Measurements from ENCODE around the gene FHOD3.

Gene FHOD3

DNA sequence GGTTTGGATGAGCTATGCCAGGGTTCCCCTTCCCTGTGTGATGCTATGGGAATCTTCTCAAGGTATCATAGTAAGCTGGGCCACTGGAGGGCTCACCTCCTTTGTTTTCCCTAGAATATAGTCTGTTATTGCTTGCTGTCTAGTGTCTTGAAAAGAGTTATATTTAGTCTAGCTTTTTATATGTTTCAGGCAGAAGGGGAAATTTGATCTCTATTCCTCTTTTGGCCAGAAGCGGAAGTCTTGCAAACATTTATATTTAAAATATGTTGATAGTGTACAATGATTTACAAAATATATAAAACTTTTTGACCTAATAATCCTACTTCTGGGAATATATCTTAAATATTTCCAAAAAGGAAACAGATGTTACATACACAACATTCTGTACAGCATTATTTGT lies 260.7 kb downstream of the FHOD3 start:
- no peak for DNase-seq (ENCODE audit: low spot score)
- TF ChIP-seq, protein P1, sequence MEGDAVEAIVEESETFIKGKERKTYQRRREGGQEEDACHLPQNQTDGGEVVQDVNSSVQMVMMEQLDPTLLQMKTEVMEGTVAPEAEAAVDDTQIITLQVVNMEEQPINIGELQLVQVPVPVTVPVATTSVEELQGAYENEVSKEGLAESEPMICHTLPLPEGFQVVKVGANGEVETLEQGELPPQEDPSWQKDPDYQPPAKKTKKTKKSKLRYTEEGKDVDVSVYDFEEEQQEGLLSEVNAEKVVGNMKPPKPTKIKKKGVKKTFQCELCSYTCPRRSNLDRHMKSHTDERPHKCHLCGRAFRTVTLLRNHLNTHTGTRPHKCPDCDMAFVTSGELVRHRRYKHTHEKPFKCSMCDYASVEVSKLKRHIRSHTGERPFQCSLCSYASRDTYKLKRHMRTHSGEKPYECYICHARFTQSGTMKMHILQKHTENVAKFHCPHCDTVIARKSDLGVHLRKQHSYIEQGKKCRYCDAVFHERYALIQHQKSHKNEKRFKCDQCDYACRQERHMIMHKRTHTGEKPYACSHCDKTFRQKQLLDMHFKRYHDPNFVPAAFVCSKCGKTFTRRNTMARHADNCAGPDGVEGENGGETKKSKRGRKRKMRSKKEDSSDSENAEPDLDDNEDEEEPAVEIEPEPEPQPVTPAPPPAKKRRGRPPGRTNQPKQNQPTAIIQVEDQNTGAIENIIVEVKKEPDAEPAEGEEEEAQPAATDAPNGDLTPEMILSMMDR (IDR thresholded peaks at IDR 0.05; ENCODE audit: extremely low read depth, missing control alignments): no peak

DNA sequence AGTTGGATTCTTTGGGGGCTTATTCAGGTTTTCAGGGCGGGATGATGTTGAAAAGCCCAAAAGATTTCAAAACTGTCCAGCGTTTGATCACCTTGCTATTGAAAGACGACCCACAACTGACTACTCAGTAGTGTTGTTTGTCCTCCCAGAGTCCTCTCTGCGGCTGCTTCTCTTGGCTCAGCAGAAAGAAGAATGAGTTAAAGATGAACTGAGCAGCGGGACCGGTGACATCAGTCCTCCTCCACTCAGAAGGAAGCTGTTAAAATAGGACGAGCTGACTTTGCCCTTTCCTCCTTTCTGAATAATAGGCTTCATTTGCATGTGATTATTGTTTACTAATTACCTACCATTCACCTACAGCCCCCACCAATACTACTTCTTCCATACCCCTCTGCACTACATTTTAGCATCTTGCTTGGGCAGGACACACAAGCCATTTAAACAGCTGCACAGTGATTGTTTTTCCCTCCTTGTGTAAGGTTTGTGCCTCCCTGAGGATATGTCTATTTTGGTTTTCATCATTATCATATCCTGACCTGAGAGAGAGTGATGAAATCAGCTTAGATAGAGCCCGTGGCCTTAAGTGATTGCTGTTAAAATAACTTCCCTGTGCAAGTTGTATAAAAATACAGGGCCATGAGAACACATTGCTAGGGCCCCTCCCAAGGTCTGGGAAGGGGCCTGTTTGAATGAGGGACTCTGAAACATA lies 261.8 kb downstream of the FHOD3 start:
- TF ChIP-seq, protein P1 (IDR thresholded peaks at IDR 0.05; ENCODE audit: extremely low read depth, missing control alignments): no peak
- no peak for DNase-seq (ENCODE audit: low spot score)

DNA sequence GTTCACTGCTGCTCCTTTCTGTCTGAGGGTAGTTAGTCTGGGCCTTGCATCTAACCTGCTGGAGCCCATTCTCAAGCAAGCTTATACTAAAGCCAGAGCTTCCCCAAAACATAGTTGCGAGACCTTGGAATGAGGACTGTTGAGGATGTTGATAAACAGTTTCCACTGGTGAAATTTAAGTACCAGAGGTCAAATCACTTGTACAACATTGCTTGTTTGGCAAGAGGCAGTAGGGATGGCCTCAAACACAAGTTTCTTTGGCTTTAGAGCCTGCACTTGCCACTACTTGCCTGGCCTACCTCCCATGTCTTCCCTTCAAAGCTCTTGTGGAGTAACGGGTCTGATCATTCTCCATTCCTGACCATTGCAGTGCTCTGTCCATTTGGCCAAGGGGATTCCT lies 262.7 kb downstream of the FHOD3 start:
- DNase-seq (ENCODE audit: low spot score): no peak
- TF ChIP-seq, protein P1 (IDR thresholded peaks at IDR 0.05; ENCODE audit: extremely low read depth, missing control alignments): no peak

DNA sequence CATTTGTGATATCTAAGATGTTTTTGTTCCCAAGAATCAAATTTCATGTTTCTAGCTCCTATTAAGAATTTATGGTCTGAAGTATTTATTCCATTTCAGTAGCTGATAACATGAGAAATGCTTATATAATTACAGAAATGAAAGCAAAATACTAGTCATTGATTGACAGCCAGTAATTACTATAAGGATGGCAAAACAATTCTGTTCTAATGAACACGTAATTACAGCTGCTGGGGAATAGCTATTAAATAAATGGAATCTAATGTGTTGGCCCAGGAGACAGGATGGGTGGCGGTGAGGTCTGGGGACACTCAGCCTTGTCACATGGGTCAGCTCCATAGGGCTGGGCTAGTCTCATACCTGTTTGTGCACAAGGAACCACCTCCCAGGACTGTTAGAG lies 263.5 kb downstream of the FHOD3 start:
- DNase-seq (ENCODE audit: low spot score): no peak
- TF ChIP-seq, protein P1 (IDR thresholded peaks at IDR 0.05; ENCODE audit: extremely low read depth, missing control alignments): no peak

DNA sequence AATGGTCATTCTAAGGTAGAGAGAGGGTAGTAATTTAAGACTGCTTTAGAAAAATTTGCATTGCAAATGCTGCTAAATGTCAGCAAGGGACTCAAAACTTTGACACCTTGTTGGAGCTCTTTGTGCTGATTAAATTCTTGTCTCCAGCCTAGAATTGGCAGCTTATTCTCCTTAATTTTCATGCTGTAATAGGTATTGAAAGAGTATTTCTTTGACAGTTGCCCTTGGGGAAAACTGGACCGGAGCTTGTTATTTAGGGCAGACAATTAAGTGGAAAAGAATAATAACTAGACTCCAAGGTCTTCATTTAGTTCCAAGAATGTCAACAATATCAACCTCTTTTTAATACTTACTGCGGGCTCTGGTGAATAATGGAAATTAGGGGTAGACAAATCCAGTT lies 267.3 kb downstream of the FHOD3 start:
- TF ChIP-seq, protein P1 (IDR thresholded peaks at IDR 0.05; ENCODE audit: extremely low read depth, missing control alignments): no peak
- no peak for DNase-seq (ENCODE audit: low spot score)

DNA sequence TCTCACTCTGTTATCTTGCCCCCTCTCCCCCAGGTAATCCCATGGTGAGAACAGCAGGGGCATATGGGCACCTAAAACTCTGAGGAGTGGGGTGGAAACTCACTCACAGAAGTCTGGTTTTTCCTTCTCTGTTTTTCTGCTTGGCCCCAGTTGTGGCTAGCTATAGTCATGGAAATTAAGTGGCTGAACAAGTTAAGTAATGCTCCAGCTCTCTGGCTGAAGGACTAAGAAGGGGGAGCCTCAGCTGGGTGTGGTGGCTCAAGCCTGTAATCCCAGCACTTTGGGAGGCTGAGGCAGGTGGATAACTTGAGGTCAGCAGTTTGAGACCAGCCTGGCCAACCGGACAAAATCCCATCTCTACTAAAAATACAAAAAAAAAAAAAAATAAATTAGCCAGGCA lies 270.3 kb downstream of the FHOD3 start:
- no peak for DNase-seq (ENCODE audit: low spot score)
- TF ChIP-seq, protein P1 (IDR thresholded peaks at IDR 0.05; ENCODE audit: extremely low read depth, missing control alignments): no peak

DNA sequence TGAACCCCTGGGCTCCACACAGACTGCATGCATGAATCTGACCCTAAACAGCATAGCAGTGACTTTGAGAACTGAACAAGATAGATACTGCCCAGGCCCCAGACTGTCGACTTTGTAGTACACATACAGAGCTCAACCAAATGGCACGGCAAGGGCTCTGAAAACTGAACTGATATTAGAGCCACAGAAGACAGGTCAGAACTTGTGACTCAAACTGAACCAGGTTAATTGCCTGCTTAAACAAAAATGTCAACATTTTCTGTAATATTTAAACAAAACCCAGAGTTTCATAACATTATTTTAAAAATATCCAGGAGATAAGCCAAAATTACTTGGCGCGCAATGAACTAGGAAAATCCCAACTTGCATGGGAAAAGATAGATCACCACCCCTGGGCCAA lies 271.0 kb downstream of the FHOD3 start:
- DNase-seq (ENCODE audit: low spot score): no peak
- TF ChIP-seq, protein P1 (IDR thresholded peaks at IDR 0.05; ENCODE audit: extremely low read depth, missing control alignments): no peak

Measured in GM20000 (cell line).